Upper lobe of right lung (tissue), 1 donor: ENCODE data around the gene LRMDA. TPM values are rescaled to one million over a fixed set of nuclear protein-coding genes. Genes with fewer than 3 reads are reported as not detected.

ENCODE experiments used
- ATAC-seq: fragments of 200-7000 bp; cut with Tn5 transposase; one replicate; pipeline ENCODE4 v1.9.1; 2020; ENCODE audit warnings: mild to moderate bottlenecking, moderate library complexity
- DNase-seq: peaks from one replicate; pipeline ENCODE4 v3.0.0-alpha.2; 2020
- H3K27ac ChIP-seq: fragments of 200-600 bp; one replicate; pipeline ENCODE4 v1.8.0; 2022
- H3K27me3 ChIP-seq: fragments of 200-600 bp; one replicate; pipeline ENCODE4 v1.8.0; 2022; ENCODE audit warnings: mild to moderate bottlenecking
- H3K36me3 ChIP-seq: fragments of 200-600 bp; one replicate; pipeline ENCODE4 v1.8.0; 2022
- H3K4me1 ChIP-seq: fragments of 200-600 bp; one replicate; pipeline ENCODE4 v1.8.0; 2022
- H3K4me3 ChIP-seq: fragments of 200-600 bp; one replicate; pipeline ENCODE4 v1.8.0; 2022; ENCODE audit warnings: mild to moderate bottlenecking
- H3K9me3 ChIP-seq: fragments of 200-600 bp; one replicate; pipeline ENCODE4 v1.8.0; 2022
- CTCF ChIP-seq: fragments of 200-600 bp; IDR thresholded peaks from one replicate; pipeline ENCODE4 v1.8.0; 2022; ENCODE audit warnings: antibody characterized with exemption
- intact Hi-C: fragments of 100-400 bp; cut with DNase I; formaldehyde crosslinking; loops from one replicate; pipeline ENCODE4 v1.11.0; 2022
- total RNA-seq: library from RNA; stranded (reverse); fragmentation: NEBNext Ultra II Directional; extraction: Animal tissue kit (Norgen Biotek cat#: 25700); gene quantifications from one replicate; pipeline ENCODE4 v1.2.1, GENCODE V29; 2021
- donor health status: DM: no; HTN: yes; CAD: no; lungs with severe emphysema.

LRMDA gene
- total RNA-seq, 1 donor from 2014 or later: 20.0 TPM

GRCh38 chr10:75472685-75473084 is 41.3 kb downstream of the LRMDA start:
- Histone ChIP-seq H3K4me3 (no peak overlapping the region), H3K27ac (no peak overlapping the region), H3K27me3 (no peaks in the 10 kb centered on the region), H3K4me1 (peaks cover 15% of the 10 kb centered on the region), H3K9me3 (no peaks in the 10 kb centered on the region), H3K36me3 (no peaks in the 10 kb centered on the region)
- no peak for TF ChIP-seq CTCF
- intact Hi-C loops: no loop called here
- ATAC-seq (no peak), DNase-seq (no peak)

- Histone ChIP-seq H3K9me3 (no peaks in the 10 kb centered on the region), H3K27me3 (no peaks in the 10 kb centered on the region), H3K4me3 (no peak overlapping the region), H3K4me1 (peaks cover 9% of the 10 kb centered on the region), H3K27ac (no peak overlapping the region), H3K36me3 (no peaks in the 10 kb centered on the region)
- TF ChIP-seq CTCF: no peak
- DNase-seq (no peak), ATAC-seq (no peak)
- intact Hi-C loops: no loop called here
Observed at GRCh38 chr10:75474106-75474505, 42.7 kb downstream of the LRMDA start.

- no peak overlapping the region for H3K4me3 ChIP-seq
- H3K4me1 ChIP-seq: peaks cover 8% of the 10 kb centered on the region
- H3K9me3 ChIP-seq: no peaks in the 10 kb centered on the region
- no peak for ATAC-seq
- intact Hi-C loops: no loop called here
- no peak for DNase-seq
- no peaks in the 10 kb centered on the region for H3K36me3 ChIP-seq
- no peaks in the 10 kb centered on the region for H3K27me3 ChIP-seq
- H3K27ac ChIP-seq: no peak overlapping the region
- no peak for TF ChIP-seq CTCF
Observed at GRCh38 chr10:75475460-75476182, 44.2 kb downstream of the LRMDA start.

GRCh38 chr10:75476569-75476968 is 45.1 kb downstream of the LRMDA start:
- Histone ChIP-seq H3K4me3 (no peak overlapping the region), H3K27me3 (no peaks in the 10 kb centered on the region), H3K36me3 (no peaks in the 10 kb centered on the region), H3K4me1 (no peaks in the 10 kb centered on the region), H3K27ac (no peak overlapping the region), H3K9me3 (no peaks in the 10 kb centered on the region)
- TF ChIP-seq CTCF: no peak
- intact Hi-C loops: no loop called here
- DNase-seq (no peak), ATAC-seq (no peak)

- Histone ChIP-seq H3K27ac (no peak overlapping the region), H3K27me3 (no peaks in the 10 kb centered on the region), H3K4me1 (no peaks in the 10 kb centered on the region), H3K4me3 (no peak overlapping the region), H3K9me3 (no peaks in the 10 kb centered on the region), H3K36me3 (no peaks in the 10 kb centered on the region)
- TF ChIP-seq CTCF: no peak
- intact Hi-C loops: no loop called here
- DNase-seq: no peak
- no peak for ATAC-seq
Observed at GRCh38 chr10:75476985-75477384, 45.6 kb downstream of the LRMDA start.

GRCh38 chr10:75477680-75478079 is 46.3 kb downstream of the LRMDA start:
- Histone ChIP-seq H3K4me3 (no peak overlapping the region), H3K27ac (no peak overlapping the region), H3K9me3 (no peaks in the 10 kb centered on the region), H3K27me3 (no peaks in the 10 kb centered on the region), H3K36me3 (no peaks in the 10 kb centered on the region), H3K4me1 (no peaks in the 10 kb centered on the region)
- no peak for TF ChIP-seq CTCF
- DNase-seq (no peak), ATAC-seq (no peak)
- intact Hi-C loops: no loop called here
